ENCODE data around the gene HDAC4.

HDAC4 gene

DNA sequence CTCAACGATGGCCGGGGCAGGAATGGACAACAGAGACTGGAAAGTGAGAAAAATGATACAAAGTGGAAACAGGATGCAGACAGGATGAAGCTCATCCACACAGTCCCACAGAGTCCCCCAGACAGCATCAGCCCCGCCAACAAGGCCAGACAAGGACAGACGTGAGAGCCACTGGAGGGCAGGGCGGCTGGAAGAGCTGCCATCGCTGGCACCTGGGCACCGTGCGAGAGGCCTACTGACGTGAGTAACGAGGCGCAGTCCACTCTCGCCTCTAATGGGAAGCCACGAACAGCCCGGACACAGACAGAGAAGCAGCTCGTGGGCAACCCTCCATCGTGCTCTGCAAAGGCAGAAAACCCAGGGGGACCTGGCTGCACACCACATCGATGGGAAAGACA is 17.1 kb downstream of the HDAC4 start:
- no peak for DNase-seq (ENCODE audit: low read depth in 2 of 2)

DNA sequence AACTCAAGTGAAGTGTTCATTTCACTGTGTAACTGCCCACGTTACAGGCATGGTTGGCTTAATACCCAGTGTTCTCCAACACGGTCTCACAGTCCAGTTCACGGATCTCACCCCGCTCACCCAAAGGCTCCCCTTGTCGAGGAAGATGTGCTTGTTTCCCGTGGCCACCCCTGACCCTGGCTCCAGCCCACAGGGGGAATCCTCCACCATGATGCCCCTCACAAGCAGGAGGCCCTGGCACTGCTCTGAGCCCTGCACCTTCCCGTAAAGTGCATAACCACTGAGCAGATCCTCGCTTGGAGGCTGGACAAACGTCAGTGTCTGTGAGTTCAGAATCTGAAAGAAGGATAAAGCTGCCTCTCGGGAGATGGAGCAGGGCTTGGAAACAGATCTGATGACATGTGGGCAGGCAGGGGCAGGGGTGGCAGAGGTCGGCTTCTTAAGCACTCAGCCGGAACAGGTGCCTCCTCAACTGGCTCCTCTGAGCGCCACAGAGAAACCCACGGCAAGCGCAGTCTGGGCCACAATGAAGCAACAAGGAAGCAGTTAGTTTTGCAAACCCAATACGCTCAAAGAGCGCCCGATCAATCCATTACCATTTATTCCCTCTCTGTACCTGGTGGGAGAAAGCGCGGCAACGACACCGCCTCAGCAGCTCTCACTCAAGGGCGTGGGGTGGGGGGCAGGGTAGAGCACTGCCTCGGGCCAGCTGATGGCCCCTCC is 17.6 kb downstream of the HDAC4 start:
- DNase-seq (ENCODE audit: low read depth in 2 of 2), result no peak

DNA sequence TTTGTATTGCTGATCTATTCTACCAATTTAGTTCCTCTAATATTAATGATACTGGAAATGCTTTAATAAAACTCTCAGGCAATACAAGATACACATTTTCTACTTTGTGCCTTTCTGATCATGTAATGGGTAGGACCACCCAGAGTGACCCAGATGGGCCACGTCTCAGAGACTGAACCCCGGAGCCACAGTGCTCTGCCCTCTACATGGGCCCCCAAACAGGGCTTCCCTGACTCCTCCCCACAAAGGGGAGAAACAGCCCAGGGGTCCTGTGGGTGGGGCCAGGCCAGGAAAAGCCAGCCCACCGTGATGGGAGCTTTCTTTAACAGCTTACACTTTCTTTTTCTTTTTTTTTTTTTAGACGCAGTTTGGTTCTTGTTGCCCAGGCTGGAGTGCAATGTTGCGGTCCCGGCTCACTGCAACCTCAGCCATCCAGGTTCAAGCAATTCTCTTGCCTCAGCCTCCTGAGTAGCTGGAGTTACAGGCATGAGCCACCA is 18.4 kb downstream of the HDAC4 start:
- DNase-seq (ENCODE audit: low read depth in 2 of 2), result no peak

DNA sequence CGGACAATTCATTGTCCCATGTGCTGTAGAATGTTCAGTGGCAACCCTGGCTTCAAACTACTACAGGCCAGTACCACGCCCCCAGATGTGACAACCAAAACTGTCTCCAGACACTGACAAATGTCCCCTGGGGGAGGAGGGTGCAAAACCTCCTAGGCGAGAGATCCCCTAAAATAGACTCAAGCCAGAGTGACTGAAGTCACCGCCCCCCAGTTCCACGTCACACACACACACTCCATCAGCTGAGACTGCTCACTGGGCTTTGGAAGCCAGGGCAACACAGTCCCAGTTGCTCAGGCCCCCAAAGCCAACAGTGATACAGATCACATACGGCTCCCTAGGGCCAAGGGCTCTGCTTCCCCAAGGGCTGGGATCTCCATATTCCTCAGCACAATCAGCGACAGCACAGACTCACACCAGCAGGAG is 19.1 kb downstream of the HDAC4 start:
- DNase-seq (ENCODE audit: low read depth in 2 of 2), result no peak

GRCh38 chr2:239380831-239381708 is 19.8 kb downstream of the HDAC4 start:
- peak; percentile 32 to 41 for DNase-seq (ENCODE audit: low read depth in 2 of 2)

DNA sequence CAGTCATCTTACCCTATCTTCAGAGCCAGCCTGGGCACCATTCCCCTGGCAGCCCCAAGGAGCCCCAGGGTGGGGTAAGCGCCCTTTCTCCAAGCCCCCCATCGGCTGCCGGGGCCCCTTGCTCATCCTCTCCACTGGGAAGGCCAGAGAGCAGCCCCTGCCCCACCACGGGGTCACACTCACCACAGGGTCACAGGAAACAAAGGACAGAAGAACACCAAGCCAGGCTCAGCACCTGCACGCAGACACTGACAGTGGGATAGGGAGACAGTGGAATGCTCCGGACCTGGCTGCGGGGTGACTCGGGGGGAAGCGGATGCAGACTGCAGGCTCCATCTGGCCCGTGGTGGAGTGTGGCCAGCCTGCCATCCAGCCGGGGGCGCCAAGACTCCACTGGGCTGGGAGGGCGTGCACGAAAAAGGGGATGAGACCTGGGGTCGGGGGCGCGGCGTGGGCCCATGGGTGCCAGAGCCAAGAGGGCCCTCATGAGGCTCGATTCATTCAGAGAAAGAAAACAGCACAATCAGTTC is 21.1 kb downstream of the HDAC4 start:
- DNase-seq (ENCODE audit: low read depth in 2 of 2), result no peak

GRCh38 chr2:239378918-239379640 is 21.7 kb downstream of the HDAC4 start:
- DNase-seq (ENCODE audit: low read depth in 2 of 2), result no peak

GRCh38 chr2:239378021-239378917 is 22.6 kb downstream of the HDAC4 start:
- no peak for DNase-seq (ENCODE audit: low read depth in 2 of 2)

- DNase-seq (ENCODE audit: low read depth in 2 of 2), result no peak
Measured at GRCh38 chr2:239377591-239377990, 23.2 kb downstream of the HDAC4 start.

- no peak for DNase-seq (ENCODE audit: low read depth in 2 of 2)
Measured at GRCh38 chr2:239376942-239377531, 23.8 kb downstream of the HDAC4 start.

DNA sequence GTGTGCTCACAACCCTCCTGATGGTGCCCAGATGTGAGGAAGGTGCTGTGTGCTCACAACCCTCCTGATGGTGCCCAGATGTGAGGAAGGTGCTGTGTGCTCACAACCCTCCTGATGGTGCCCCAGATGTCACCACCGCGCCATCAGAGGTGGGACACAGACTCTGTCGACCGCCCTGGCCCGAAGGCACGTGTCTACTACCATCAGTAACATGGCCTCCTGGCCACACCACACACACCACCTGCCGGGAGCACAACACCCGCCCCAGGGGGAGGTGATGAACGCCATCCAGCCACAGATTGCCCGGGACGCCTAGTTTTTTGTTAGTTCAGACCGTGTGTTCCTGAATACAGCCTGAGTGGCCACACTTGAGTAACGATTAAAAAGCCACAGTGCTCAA is 24.5 kb downstream of the HDAC4 start:
- DNase-seq (ENCODE audit: low read depth in 2 of 2), result no peak

GRCh38 chr2:239375278-239376061 is 25.4 kb downstream of the HDAC4 start:
- no peak for DNase-seq (ENCODE audit: low read depth in 2 of 2)

DNA sequence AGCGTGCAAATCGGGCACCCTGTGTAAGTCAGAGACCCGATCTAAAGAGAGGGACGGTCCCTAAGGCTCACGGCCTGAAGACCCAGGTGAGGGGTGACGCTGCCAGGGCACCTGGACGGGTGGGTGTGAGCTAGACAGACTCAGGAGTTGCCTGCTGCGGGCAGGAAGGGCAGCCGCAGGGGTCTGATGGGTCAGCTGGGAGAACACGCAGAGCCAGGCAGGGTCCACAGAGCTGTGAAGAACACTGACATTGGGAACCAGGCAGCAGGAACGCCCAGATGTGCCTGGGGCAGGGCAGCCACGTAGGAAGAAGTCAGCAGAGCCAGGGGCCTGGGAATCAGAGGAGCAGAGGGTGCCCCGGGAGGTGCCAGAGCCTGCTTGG is 25.9 kb downstream of the HDAC4 start:
- no peak for DNase-seq (ENCODE audit: low read depth in 2 of 2)

DNA sequence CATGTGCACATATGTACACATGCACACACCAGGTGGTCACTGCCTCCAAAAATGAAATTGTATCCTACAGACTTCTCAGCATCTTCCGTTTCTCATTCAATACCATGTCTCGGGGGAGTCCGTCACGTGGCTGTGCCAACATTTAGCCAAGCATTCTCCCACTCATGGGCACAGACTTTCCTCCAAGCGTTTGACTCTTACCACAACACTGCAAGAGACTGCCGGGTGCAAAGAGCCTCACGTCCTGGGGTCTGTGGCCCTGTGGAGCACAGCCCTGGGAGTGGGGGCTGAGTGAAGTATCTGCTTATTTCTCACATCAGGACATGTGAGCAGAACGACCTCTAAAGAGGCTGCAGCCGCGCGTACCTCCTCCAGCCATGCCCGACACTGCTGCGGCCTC is 28.0 kb downstream of the HDAC4 start:
- DNase-seq (ENCODE audit: low read depth in 2 of 2), result no peak

DNA sequence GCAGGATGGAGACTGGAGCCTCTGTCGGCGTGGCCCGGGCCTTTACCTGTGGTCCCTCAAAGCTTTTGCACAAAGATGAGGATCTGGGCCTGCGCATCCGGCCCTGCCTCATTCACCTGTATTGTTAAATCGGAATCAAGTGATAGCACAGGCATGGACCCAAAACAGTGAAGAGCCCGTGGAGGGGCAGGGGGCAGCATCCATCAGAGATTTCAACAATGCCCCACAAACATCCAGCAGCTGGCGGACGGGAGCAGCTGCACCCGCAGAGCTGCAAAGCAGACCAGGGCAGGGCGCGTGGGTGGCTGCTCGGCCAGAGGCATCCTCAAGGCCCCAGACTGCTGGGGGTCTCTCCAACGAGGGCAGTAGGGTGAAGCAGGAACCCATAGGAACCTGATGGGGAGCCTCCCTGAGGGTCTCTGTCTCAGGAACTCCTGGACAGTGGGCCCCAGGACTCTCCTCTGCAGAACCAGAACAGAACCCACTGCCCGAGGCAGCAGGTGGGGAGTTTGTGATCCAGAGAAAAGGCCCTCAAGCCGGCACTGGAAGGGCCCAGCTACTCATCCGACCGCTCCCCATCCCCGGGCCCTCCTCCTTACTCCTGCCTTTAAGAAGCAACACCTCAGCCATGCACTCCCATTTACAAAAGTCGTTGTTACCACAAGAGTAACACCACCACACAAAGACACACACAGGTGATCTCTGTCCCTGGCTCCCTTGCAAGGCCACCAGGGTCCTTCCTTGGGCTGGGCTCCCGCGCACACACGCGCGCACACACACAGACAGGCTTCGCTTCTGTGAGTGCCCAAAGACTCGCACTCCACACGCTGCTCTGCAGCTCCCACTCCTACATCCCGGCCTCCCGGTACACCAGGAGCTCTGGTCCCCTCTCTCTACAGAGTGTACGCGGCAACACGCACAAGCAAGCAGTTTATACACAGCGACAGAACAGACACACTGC is 28.8 kb downstream of the HDAC4 start:
- DNase-seq (ENCODE audit: low read depth in 2 of 2), result no peak

DNA sequence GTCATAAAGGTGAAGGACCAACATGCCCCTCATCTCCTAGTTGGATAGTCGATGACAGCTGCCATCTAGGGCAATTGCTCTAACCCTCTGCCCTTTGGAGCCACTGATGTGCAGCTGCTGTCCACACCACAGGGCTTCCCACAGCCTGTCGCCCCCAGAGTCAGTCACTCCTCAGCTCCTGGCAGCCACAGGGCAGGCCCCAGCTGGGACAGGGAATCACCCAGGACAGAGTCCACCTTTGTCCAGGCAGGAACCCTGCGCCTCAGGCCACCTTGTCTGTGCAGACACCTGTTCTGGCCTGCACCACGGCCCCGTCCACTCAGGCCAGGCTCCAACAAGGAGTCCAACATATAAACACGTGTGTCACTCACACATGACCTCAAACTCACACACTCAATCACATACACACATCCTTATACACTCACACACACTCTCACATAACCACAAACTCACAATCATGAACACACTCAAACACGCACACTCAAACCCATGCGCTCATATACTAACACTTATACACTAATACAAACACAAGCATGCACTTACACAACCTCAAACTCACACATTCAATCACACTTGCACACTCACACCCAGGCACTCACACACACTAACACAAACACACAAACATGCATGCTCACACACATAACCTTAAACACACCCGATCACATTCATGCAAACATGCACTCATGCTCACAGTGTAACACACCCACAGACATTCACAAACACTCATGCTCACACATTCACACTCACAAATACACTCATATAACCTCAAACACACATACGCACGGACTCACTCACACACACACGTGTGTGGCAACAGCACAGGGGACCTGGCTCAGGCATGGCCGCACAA is 29.7 kb downstream of the HDAC4 start:
- DNase-seq (ENCODE audit: low read depth in 2 of 2), result no peak

DNA sequence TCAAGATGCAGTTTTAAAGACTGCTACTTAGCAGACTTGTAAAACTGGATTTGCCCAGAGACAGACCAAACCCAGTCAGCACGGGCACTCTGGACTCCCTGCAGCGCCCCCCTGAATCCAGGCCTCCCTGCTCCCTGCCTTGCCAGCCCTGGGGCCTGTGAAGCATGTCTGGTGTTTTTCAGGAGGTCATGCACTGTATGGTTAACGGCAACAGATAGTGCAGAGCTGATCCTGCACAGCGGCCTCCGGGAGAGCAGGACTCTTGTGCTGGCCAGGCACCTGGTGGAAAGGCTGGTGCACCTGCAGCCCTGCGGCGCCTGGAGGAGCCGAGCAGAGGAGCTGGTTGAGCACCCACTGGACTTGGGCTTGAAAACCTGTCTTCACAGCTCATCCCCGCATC is 30.4 kb downstream of the HDAC4 start:
- no peak for DNase-seq (ENCODE audit: low read depth in 2 of 2)
